IPS-NIHi11 (cell line): ENCODE measurements around the gene CARS1.

Experiments
- DNase-seq: peaks from one replicate; pipeline ENCODE4 v3.0.0; 2012; ENCODE audit warnings: mixed read lengths, low spot score

Gene CARS1

GRCh38 chr11:3057069-3057963 is at the start of gene CARS1:
TSS of gene CARS1 (minus strand) at chr11:3057423. CDS start at chr11:3057367, 56 bp downstream.
- peak; percentile 98 for DNase-seq

GRCh38 chr11:3105791-3106735 is 48.8 kb upstream of the CARS1 start:
- DNase-seq, result peak; percentile 19

- DNase-seq, result peak; percentile 6
Observed at GRCh38 chr11:3104961-3105790, 48.0 kb upstream of the CARS1 start.

GRCh38 chr11:3104051-3104714 is 47.0 kb upstream of the CARS1 start:
- DNase-seq, result peak; percentile 18

GRCh38 chr11:3103076-3103475 is 45.9 kb upstream of the CARS1 start:
- peak; percentile 4 for DNase-seq

- DNase-seq, result peak; percentile 1
Observed at GRCh38 chr11:3102641-3102921, 45.4 kb upstream of the CARS1 start.

- peak; percentile 44 for DNase-seq
Observed at GRCh38 chr11:3101921-3102640, 44.9 kb upstream of the CARS1 start.

GRCh38 chr11:3099178-3099577 is 42.0 kb upstream of the CARS1 start:
- DNase-seq, result no peak

- no peak for DNase-seq
Observed at GRCh38 chr11:3096909-3097530, 39.8 kb upstream of the CARS1 start.

GRCh38 chr11:3095712-3096361 is 38.6 kb upstream of the CARS1 start:
- no peak for DNase-seq

GRCh38 chr11:3094223-3094824 is 37.1 kb upstream of the CARS1 start:
- no peak for DNase-seq

- peak; percentile 65 for DNase-seq
Observed at GRCh38 chr11:3093281-3094191, 36.3 kb upstream of the CARS1 start.

GRCh38 chr11:3092603-3093141 is 35.4 kb upstream of the CARS1 start:
- DNase-seq, result no peak

GRCh38 chr11:3091846-3092602 is 34.8 kb upstream of the CARS1 start:
- DNase-seq, result peak; percentile 98

- no peak for DNase-seq
Observed at GRCh38 chr11:3091081-3091845, 34.0 kb upstream of the CARS1 start.

GRCh38 chr11:3090096-3090901 is 33.1 kb upstream of the CARS1 start:
- no peak for DNase-seq
